ENCODE results near the gene SLC9C2. TPM values are rescaled to one million over a fixed set of nuclear protein-coding genes. Genes with fewer than 3 reads are reported as not detected.

The SLC9C2 gene
- total RNA-seq, 1 donor: not detected

DNA sequence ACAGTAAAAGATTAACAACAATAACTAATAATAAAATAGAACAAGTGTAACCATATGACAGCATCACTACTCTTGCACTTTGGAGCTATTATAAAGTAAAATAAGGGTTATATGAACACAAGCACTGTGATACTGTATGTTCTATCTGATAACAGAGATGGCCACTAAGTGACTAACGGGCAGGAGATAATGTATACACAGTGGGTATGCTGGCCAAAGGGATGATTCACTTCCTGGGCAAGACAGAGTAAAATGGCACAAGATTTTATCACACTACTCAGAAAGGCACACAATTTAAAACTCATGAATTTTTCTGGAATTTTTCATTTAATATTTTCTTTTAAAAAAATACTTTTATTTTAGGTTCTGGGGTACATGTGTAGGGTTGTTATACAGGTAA lies 12.3 kb downstream of the SLC9C2 start:
- no peaks in the 10 kb centered on the region for H3K79me2 ChIP-seq (ENCODE audit: insufficient read depth, low read length)
- H4K20me1 ChIP-seq (ENCODE audit: insufficient read depth, low read length): no peaks in the 10 kb centered on the region
- peaks cover 3% of the 10 kb centered on the region for H3K4me1 ChIP-seq (ENCODE audit: insufficient read depth, low read length)
- H3K27ac ChIP-seq (ENCODE audit: low read depth, low read length): no peak overlapping the region
- H2AFZ ChIP-seq (ENCODE audit: low read length): no peak overlapping the region
- H3K36me3 ChIP-seq (ENCODE audit: insufficient read depth, low read length): no peaks in the 10 kb centered on the region
- TF ChIP-seq, protein P1, sequence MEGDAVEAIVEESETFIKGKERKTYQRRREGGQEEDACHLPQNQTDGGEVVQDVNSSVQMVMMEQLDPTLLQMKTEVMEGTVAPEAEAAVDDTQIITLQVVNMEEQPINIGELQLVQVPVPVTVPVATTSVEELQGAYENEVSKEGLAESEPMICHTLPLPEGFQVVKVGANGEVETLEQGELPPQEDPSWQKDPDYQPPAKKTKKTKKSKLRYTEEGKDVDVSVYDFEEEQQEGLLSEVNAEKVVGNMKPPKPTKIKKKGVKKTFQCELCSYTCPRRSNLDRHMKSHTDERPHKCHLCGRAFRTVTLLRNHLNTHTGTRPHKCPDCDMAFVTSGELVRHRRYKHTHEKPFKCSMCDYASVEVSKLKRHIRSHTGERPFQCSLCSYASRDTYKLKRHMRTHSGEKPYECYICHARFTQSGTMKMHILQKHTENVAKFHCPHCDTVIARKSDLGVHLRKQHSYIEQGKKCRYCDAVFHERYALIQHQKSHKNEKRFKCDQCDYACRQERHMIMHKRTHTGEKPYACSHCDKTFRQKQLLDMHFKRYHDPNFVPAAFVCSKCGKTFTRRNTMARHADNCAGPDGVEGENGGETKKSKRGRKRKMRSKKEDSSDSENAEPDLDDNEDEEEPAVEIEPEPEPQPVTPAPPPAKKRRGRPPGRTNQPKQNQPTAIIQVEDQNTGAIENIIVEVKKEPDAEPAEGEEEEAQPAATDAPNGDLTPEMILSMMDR (IDR thresholded peaks at IDR 0.05; ENCODE audit: extremely low read depth, low read depth, low read length): no peak
- no peaks in the 10 kb centered on the region for H3K27me3 ChIP-seq (ENCODE audit: insufficient read depth, low read length)
- H3K4me3 ChIP-seq (ENCODE audit: insufficient read depth, low read length): no peak overlapping the region
- H3K9me3 ChIP-seq (ENCODE audit: low read depth, low read length): no peaks in the 10 kb centered on the region
- DNase-seq (ENCODE audit: insufficient read length, low spot score, missing footprints): no peak
- H3K4me2 ChIP-seq (ENCODE audit: insufficient read depth, low read length): no peak overlapping the region

DNA sequence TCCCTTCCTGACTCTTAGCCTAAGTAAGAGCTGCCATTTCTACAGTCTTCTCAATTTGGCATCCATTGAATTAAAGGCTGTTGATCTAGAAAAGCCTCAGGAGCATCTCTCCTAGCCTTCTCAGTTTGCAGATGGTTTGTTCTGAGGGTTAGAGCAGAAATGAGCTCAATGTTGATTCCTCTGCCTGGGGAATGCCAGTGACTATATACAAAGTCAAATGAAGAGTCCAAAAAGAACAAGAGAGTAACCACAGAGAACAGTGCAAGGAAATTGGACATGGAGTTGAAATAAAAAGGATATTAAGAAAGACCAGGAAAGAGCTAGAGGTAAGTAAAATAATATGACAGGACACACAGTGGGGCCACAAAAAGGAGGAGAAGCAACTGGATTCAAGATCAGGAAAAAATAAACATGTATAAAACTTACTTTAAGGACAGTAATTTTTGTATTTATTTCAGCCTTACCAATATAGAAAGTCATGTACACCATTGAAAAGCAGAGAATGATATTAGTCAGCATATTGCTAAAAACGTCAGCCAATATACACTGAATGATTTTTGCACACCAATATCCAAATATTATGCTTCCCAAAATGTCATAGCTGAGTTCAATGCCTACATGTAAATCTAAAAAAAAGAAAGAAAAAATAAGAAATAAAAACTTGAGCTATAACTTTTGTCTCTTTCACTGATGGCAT lies 21.3 kb downstream of the SLC9C2 start:
- H3K4me1 ChIP-seq (ENCODE audit: insufficient read depth, low read length): no peaks in the 10 kb centered on the region
- H3K4me3 ChIP-seq (ENCODE audit: insufficient read depth, low read length): no peak overlapping the region
- H3K79me2 ChIP-seq (ENCODE audit: insufficient read depth, low read length): no peaks in the 10 kb centered on the region
- no peak overlapping the region for H3K4me2 ChIP-seq (ENCODE audit: insufficient read depth, low read length)
- H3K36me3 ChIP-seq (ENCODE audit: insufficient read depth, low read length): no peaks in the 10 kb centered on the region
- no peak overlapping the region for H3K27ac ChIP-seq (ENCODE audit: low read depth, low read length)
- peaks cover 5% of the 10 kb centered on the region for H3K27me3 ChIP-seq (ENCODE audit: insufficient read depth, low read length)
- no peaks in the 10 kb centered on the region for H3K9me3 ChIP-seq (ENCODE audit: low read depth, low read length)
- TF ChIP-seq, protein P1 (IDR thresholded peaks at IDR 0.05; ENCODE audit: extremely low read depth, low read depth, low read length): no peak
- H4K20me1 ChIP-seq (ENCODE audit: insufficient read depth, low read length): no peaks in the 10 kb centered on the region
- no peak for DNase-seq (ENCODE audit: insufficient read length, low spot score, missing footprints)
- no peak overlapping the region for H2AFZ ChIP-seq (ENCODE audit: low read length)

DNA sequence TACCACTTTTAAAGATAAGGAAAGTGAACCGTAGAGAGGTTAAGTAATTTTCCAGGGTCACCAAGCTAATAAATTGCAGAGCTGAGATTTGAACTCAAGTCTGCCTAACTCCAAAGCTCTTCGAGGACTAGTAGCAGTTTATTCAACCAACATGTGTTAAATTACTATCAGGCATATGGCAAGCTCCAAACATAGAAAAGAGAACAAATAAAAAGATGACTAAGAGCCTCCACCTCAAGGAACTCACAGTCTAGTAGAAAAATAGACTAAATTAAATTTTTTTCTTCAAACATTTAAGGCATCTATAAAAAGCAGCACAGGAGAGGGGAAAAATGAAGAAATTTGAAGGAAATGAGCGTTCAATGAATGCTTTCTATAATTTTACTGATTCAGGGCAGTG lies 22.2 kb downstream of the SLC9C2 start:
- Histone ChIP-seq H3K27ac (ENCODE audit: low read depth, low read length) (no peak overlapping the region), H3K4me1 (ENCODE audit: insufficient read depth, low read length) (no peaks in the 10 kb centered on the region), H3K9me3 (ENCODE audit: low read depth, low read length) (no peaks in the 10 kb centered on the region), H4K20me1 (ENCODE audit: insufficient read depth, low read length) (no peaks in the 10 kb centered on the region), H3K27me3 (ENCODE audit: insufficient read depth, low read length) (peaks cover 5% of the 10 kb centered on the region), H3K36me3 (ENCODE audit: insufficient read depth, low read length) (no peaks in the 10 kb centered on the region), H2AFZ (ENCODE audit: low read length) (no peak overlapping the region), H3K79me2 (ENCODE audit: insufficient read depth, low read length) (no peaks in the 10 kb centered on the region), H3K4me2 (ENCODE audit: insufficient read depth, low read length) (no peak overlapping the region), H3K4me3 (ENCODE audit: insufficient read depth, low read length) (no peak overlapping the region)
- TF ChIP-seq, protein P1 (IDR thresholded peaks at IDR 0.05; ENCODE audit: extremely low read depth, low read depth, low read length): no peak
- no peak for DNase-seq (ENCODE audit: insufficient read length, low spot score, missing footprints)

DNA sequence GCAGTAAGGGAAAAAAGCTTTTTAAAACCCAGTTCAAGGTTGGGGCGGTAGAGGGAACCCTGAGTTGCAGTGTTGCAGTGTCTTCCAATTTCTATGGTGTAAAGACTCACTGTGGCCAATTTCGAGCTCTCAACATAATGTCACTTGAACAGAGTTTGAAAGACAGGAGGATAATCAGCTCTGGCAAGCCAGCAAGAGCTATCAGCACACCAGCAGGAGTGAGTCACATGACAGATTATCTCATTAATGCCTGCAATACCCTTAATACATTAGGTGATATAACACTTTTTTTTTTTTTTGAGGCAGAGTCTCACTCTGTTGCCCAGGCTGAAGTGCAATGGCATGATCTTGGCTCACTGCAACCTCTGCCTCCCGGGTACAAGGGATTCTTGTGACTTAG lies 22.8 kb downstream of the SLC9C2 start:
- no peak overlapping the region for H3K27ac ChIP-seq (ENCODE audit: low read depth, low read length)
- H3K36me3 ChIP-seq (ENCODE audit: insufficient read depth, low read length): no peaks in the 10 kb centered on the region
- H2AFZ ChIP-seq (ENCODE audit: low read length): no peak overlapping the region
- no peaks in the 10 kb centered on the region for H3K4me1 ChIP-seq (ENCODE audit: insufficient read depth, low read length)
- no peak for DNase-seq (ENCODE audit: insufficient read length, low spot score, missing footprints)
- no peaks in the 10 kb centered on the region for H3K79me2 ChIP-seq (ENCODE audit: insufficient read depth, low read length)
- H3K4me3 ChIP-seq (ENCODE audit: insufficient read depth, low read length): no peak overlapping the region
- TF ChIP-seq, protein P1 (IDR thresholded peaks at IDR 0.05; ENCODE audit: extremely low read depth, low read depth, low read length): no peak
- no peak overlapping the region for H3K4me2 ChIP-seq (ENCODE audit: insufficient read depth, low read length)
- H4K20me1 ChIP-seq (ENCODE audit: insufficient read depth, low read length): no peaks in the 10 kb centered on the region
- no peaks in the 10 kb centered on the region for H3K9me3 ChIP-seq (ENCODE audit: low read depth, low read length)
- H3K27me3 ChIP-seq (ENCODE audit: insufficient read depth, low read length): peaks cover 5% of the 10 kb centered on the region
